Measurements from ENCODE around the gene FLOT2.
"Not testable (repeated sequence)": the region's sequence is repeated elsewhere in the genome, so short reads cannot be mapped to it uniquely, and the experiment has no call there.

The FLOT2 gene

GRCh38 chr17:28940675-28941074 lies 43.1 kb upstream of the FLOT2 start:
- H3K4me3 ChIP-seq (ENCODE audit: low read depth, low read length) = no peak overlapping the region
- no peak for DNase-seq (ENCODE audit: low read depth)
- TF ChIP-seq, protein P1, sequence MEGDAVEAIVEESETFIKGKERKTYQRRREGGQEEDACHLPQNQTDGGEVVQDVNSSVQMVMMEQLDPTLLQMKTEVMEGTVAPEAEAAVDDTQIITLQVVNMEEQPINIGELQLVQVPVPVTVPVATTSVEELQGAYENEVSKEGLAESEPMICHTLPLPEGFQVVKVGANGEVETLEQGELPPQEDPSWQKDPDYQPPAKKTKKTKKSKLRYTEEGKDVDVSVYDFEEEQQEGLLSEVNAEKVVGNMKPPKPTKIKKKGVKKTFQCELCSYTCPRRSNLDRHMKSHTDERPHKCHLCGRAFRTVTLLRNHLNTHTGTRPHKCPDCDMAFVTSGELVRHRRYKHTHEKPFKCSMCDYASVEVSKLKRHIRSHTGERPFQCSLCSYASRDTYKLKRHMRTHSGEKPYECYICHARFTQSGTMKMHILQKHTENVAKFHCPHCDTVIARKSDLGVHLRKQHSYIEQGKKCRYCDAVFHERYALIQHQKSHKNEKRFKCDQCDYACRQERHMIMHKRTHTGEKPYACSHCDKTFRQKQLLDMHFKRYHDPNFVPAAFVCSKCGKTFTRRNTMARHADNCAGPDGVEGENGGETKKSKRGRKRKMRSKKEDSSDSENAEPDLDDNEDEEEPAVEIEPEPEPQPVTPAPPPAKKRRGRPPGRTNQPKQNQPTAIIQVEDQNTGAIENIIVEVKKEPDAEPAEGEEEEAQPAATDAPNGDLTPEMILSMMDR (IDR thresholded peaks at IDR 0.05; ENCODE audit: insufficient read depth, low read depth, low read length, missing control alignments) = no peak

GRCh38 chr17:28940142-28940541 lies 42.6 kb upstream of the FLOT2 start:
- TF ChIP-seq, protein P1 (IDR thresholded peaks at IDR 0.05; ENCODE audit: insufficient read depth, low read depth, low read length, missing control alignments) = no peak
- no peak overlapping the region for H3K4me3 ChIP-seq (ENCODE audit: low read depth, low read length)
- DNase-seq (ENCODE audit: low read depth) = no peak

DNA sequence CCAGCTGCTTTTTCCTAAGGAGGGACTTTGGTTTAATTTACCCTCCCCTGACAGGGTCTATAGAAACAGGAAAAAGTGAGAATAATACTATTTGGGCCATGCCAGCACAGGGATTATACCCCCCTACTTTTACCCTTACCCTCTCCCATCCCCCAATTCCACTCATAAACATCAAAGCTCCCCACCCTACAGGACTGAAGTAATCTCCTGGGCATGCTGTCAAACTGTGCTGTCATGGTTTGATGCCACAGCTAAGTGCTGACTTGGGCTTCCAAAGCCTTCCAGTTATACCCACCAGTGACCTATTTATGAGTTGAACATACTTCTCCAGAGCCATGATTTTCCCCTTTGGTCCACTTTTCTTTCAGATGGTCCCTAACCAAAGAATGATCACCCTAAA lies 41.0 kb upstream of the FLOT2 start:
- no peak for DNase-seq (ENCODE audit: low read depth)
- TF ChIP-seq, protein P1 (IDR thresholded peaks at IDR 0.05; ENCODE audit: insufficient read depth, low read depth, low read length, missing control alignments) = no peak
- no peak overlapping the region for H3K4me3 ChIP-seq (ENCODE audit: low read depth, low read length)

GRCh38 chr17:28937044-28937729 lies 39.7 kb upstream of the FLOT2 start:
- no peak overlapping the region for H3K4me3 ChIP-seq (ENCODE audit: low read depth, low read length)

DNA sequence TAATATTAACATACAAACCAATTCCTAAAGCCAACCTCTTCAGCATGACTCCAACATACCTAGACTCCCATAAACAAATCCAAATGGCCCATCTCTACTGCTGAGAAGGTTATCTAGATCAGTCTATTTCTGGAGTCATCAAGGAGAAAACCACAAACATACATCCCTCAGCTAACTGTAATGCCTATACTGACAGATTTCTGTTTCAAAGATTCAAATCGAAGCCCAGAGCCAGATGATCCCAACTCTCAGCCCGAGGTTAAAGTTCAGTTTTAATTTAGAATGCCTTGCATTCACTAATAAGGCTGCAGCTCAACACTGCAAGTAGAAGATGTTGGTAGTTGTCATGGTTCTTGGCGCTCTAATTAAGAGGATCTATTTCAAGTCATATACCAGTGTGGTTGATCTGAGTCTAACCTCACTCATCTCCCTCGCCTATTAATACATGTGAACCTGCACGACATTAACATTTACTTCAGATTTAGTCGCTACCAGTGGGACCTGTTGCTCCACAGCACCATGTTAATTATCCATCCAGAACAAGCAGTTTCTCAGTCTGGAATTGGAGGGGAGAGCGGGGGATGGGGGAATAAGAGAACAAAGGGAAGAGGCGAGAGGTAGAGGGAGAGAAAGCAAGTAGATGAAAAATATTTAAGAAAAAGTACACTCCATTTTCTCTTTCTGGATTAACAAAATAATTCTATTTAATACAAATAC lies 38.4 kb upstream of the FLOT2 start:
- DNase-seq (ENCODE audit: low read depth) = no peak
- TF ChIP-seq, protein P1 (IDR thresholded peaks at IDR 0.05; ENCODE audit: insufficient read depth, low read depth, low read length, missing control alignments) = no peak

More at GRCh38 chr17:28937044-28937729, 39.7 kb upstream of the FLOT2 start:
- DNase-seq (ENCODE audit: low read depth) = no peak
- TF ChIP-seq, protein P1 (IDR thresholded peaks at IDR 0.05; ENCODE audit: insufficient read depth, low read depth, low read length, missing control alignments) = no peak

DNA sequence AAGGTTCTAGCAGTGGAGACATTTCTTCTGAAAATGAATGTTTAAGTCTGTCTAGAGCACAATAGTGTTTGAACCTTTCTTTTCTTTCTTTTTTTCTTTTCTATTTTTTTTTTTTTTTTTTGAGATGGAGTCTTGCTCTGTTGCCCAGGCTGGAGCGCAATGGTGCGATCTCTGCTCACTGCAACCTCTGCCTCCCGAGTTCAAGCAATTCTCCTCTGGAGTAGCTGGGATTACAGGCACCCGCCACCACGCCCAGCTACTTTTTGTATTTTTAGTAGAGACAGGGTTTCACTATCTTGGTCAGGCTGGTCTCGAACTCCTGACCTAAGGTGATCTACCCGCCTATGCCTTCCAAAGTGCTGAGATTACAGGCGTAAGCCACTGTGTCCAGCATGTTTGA lies 37.0 kb upstream of the FLOT2 start:
- DNase-seq (ENCODE audit: low read depth); H3K4me3 ChIP-seq (ENCODE audit: low read depth, low read length): not testable (repeated sequence)

More for the DNA sequence above, 38.4 kb upstream of the FLOT2 start:
- no peak overlapping the region for H3K4me3 ChIP-seq (ENCODE audit: low read depth, low read length)

GRCh38 chr17:28929787-28930186 lies 32.3 kb upstream of the FLOT2 start:
- no peak for DNase-seq (ENCODE audit: low read depth)
- H3K4me3 ChIP-seq (ENCODE audit: low read depth, low read length) = no peak overlapping the region
- TF ChIP-seq, protein P1 (IDR thresholded peaks at IDR 0.05; ENCODE audit: insufficient read depth, low read depth, low read length, missing control alignments) = no peak
